ENCODE measurements around the gene TMPRSS13. TPM values are rescaled to one million over a fixed set of nuclear protein-coding genes. Genes with fewer than 3 reads are reported as not detected.
A peak's percentile ranks its signal among the peaks of the same experiment; 100 is the strongest.

TMPRSS13 gene
- total RNA-seq, 2 experiments from 2014 or later, result 0.99 to 1.4 TPM

DNA sequence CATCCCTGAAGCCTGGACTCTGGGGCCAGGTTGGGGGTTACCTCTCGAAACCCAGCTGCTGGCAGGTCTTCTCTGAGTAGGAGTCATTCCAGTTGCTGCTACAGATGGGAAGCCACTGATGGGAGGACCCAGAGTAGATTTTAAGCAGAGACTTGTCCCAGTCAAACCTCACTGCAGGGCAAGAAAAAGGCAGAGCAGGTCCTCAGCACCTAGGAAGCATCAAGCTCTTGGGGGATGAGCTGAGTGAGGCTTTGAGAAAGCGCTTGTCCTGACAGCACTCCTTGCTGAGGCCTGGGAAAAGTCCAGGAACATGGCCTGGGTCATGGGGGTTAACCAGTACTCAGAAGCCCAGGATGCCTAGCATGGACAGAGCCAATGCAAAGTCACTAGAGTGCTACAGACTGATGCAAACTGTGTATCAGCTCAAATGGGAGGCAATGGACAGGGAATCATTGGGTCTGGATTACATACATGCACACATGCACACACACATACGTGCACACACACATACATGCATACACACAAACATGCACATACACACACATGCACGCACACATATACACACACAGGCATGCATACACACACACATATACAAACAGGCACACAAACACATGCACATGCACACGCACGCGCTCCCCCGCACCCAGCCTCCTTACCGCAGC, 15.3 kb downstream of the TMPRSS13 start:
- no peaks in the 10 kb centered on the region for H3K27me3 Mint-ChIP-seq
- no peak for ATAC-seq (ENCODE audit: poor library complexity)
- H3K9me3 Mint-ChIP-seq, result no peaks in the 10 kb centered on the region

DNA sequence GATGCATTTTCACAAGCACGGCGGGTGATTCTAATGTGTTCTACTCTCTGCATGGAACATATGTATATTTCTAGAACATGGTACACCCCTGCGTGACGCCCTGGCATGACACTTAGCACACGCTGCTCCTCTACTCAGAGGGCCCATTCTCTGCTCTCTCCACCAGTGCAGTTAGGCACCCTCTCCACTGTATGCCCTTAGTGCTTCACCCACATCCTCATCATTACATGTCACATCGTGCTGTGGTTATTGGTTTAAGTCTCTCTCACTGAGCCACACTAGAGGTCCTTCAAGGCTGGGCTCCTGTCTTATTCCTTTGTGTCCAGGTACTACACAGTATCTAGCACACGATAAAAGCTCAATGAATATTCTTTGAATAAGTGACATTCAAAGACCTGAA, 16.7 kb downstream of the TMPRSS13 start:
- Histone ChIP-seq H3K27me3 (ENCODE audit: control insufficient read depth in 1 of 2, insufficient read depth in 2 of 2, low read length in 2 of 2) (no peaks in the 10 kb centered on the region), H3K9me3 (ENCODE audit: control insufficient read depth in 1 of 2, insufficient read depth in 1 of 2, low read length in 2 of 2) (no peaks in the 10 kb centered on the region), H3K4me1 (ENCODE audit: insufficient read depth, low read length) (peaks cover 2% of the 10 kb centered on the region), H3K36me3 (ENCODE audit: insufficient read depth, low read length) (no peaks in the 10 kb centered on the region), H3K27ac (ENCODE audit: low read depth in 1 of 2, low read length in 2 of 2) (no peak overlapping the region), H3K4me3 (ENCODE audit: low read length) (no peak overlapping the region)
- ATAC-seq (ENCODE audit: poor library complexity) (no peak), DNase-seq (no peak)
- H3K27me3 Mint-ChIP-seq, result no peaks in the 10 kb centered on the region
- H3K4me3 Mint-ChIP-seq, result no peak overlapping the region
- H3K9me3 Mint-ChIP-seq, result no peaks in the 10 kb centered on the region
- H3K4me1 Mint-ChIP-seq (ENCODE audit: low read depth), result no peaks in the 10 kb centered on the region
- no peak overlapping the region for H3K27ac Mint-ChIP-seq
- POLR2A ChIA-PET, result no interaction called here
- no peaks in the 10 kb centered on the region for H3K36me3 Mint-ChIP-seq (ENCODE audit: low read depth)
- intact Hi-C loops (cut with DNase I, micrococcal nuclease), result no loop called here
- CTCF ChIA-PET, result interaction anchor here (1.7 kb wide), 1 partner anchor 34 kb away, joined by 5 read pairs; no protein-coding TSS in a partner anchor
- TF ChIP-seq, protein P1, sequence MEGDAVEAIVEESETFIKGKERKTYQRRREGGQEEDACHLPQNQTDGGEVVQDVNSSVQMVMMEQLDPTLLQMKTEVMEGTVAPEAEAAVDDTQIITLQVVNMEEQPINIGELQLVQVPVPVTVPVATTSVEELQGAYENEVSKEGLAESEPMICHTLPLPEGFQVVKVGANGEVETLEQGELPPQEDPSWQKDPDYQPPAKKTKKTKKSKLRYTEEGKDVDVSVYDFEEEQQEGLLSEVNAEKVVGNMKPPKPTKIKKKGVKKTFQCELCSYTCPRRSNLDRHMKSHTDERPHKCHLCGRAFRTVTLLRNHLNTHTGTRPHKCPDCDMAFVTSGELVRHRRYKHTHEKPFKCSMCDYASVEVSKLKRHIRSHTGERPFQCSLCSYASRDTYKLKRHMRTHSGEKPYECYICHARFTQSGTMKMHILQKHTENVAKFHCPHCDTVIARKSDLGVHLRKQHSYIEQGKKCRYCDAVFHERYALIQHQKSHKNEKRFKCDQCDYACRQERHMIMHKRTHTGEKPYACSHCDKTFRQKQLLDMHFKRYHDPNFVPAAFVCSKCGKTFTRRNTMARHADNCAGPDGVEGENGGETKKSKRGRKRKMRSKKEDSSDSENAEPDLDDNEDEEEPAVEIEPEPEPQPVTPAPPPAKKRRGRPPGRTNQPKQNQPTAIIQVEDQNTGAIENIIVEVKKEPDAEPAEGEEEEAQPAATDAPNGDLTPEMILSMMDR (IDR thresholded peaks at IDR 0.05), result no peak

More for the DNA sequence above, 15.3 kb downstream of the TMPRSS13 start:
- H3K27me3 ChIP-seq (ENCODE audit: control insufficient read depth in 1 of 2, insufficient read depth in 2 of 2, low read length in 2 of 2), result no peaks in the 10 kb centered on the region
- H3K4me1 ChIP-seq (ENCODE audit: insufficient read depth, low read length), result no peaks in the 10 kb centered on the region
- Mint-ChIP-seq H3K4me1 (ENCODE audit: low read depth) (no peaks in the 10 kb centered on the region), H3K27ac (no peak overlapping the region), H3K4me3 (no peak overlapping the region), H3K36me3 (ENCODE audit: low read depth) (no peaks in the 10 kb centered on the region)
- H3K27ac ChIP-seq (ENCODE audit: low read depth in 1 of 2, low read length in 2 of 2), result no peak overlapping the region
- H3K9me3 ChIP-seq (ENCODE audit: control insufficient read depth in 1 of 2, insufficient read depth in 1 of 2, low read length in 2 of 2), result no peaks in the 10 kb centered on the region
- H3K36me3 ChIP-seq (ENCODE audit: insufficient read depth, low read length), result no peaks in the 10 kb centered on the region
- intact Hi-C loops (cut with DNase I, micrococcal nuclease), result no loop called here
- H3K4me3 ChIP-seq (ENCODE audit: low read length), result no peak overlapping the region
- ChIA-PET CTCF (no interaction called here), POLR2A (no interaction called here)
- DNase-seq, result peak in 1 of 14 experiments; percentile 2
- TF ChIP-seq, protein P1 (IDR thresholded peaks at IDR 0.05), result no peak

DNA sequence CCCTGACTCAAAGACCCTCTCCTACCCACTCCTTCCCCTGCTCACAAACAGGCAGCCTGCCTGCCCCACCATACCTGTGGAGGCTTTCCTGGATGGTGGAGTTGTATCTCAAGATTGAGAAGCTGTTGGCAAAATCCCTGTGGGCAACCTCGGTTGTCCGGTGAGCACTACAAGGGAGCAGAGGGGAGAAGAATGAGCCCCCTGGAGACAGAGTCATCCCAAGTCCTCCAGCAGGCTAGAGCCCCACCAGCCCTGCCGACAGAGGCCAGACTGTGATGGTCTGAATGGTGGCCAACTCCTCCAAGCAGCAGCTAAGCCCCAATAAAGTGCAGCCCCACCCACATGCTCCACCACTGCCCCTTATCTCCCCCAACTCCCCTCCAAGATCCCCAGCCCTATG, 17.5 kb downstream of the TMPRSS13 start:
- ChIA-PET CTCF (interaction anchor here (1.7 kb wide), 1 partner anchor 35 kb away, joined by 5 read pairs; no protein-coding TSS in a partner anchor), POLR2A (no interaction called here)
- H3K27me3 ChIP-seq (ENCODE audit: control insufficient read depth in 1 of 2, insufficient read depth in 2 of 2, low read length in 2 of 2), result no peaks in the 10 kb centered on the region
- H3K4me1 ChIP-seq (ENCODE audit: insufficient read depth, low read length), result peaks cover 8% of the 10 kb centered on the region
- ATAC-seq (ENCODE audit: poor library complexity), result no peak
- H3K27ac ChIP-seq (ENCODE audit: low read depth in 1 of 2, low read length in 2 of 2), result no peak overlapping the region
- TF ChIP-seq, protein P1 (IDR thresholded peaks at IDR 0.05), result no peak
- H3K27me3 Mint-ChIP-seq, result no peaks in the 10 kb centered on the region
- H3K4me3 ChIP-seq (ENCODE audit: low read length), result no peak overlapping the region
- DNase-seq, result peak in 1 of 14 experiments; percentile 22
- no peaks in the 10 kb centered on the region for H3K9me3 ChIP-seq (ENCODE audit: control insufficient read depth in 1 of 2, insufficient read depth in 1 of 2, low read length in 2 of 2)
- no peaks in the 10 kb centered on the region for H3K36me3 Mint-ChIP-seq (ENCODE audit: low read depth)
- intact Hi-C loops (cut with DNase I, micrococcal nuclease), result no loop called here
- H3K36me3 ChIP-seq (ENCODE audit: insufficient read depth, low read length), result no peaks in the 10 kb centered on the region
- no peaks in the 10 kb centered on the region for H3K9me3 Mint-ChIP-seq
- H3K4me3 Mint-ChIP-seq, result no peak overlapping the region
- H3K4me1 Mint-ChIP-seq (ENCODE audit: low read depth), result no peaks in the 10 kb centered on the region
- H3K27ac Mint-ChIP-seq, result no peak overlapping the region
